Cortex of kidney (tissue), 1 donor: ENCODE results near the gene DHX35.
"Not testable (repeated sequence)": the region's sequence is repeated elsewhere in the genome, so short reads cannot be mapped to it uniquely, and the experiment has no call there.

Experiments
- DNase-seq: peaks from one replicate; lab custom pipeline; 2025; lab: John Stamatoyannopoulos, UW

DHX35 gene

GRCh38 chr20:38940644-38941043 is 21.5 kb upstream of the DHX35 start:
- no peak for DNase-seq

- no peak for DNase-seq
Observed at GRCh38 chr20:38941726-38942389, 20.3 kb upstream of the DHX35 start.

GRCh38 chr20:38945012-38945411 is 17.1 kb upstream of the DHX35 start:
- DNase-seq, result no peak

DNA sequence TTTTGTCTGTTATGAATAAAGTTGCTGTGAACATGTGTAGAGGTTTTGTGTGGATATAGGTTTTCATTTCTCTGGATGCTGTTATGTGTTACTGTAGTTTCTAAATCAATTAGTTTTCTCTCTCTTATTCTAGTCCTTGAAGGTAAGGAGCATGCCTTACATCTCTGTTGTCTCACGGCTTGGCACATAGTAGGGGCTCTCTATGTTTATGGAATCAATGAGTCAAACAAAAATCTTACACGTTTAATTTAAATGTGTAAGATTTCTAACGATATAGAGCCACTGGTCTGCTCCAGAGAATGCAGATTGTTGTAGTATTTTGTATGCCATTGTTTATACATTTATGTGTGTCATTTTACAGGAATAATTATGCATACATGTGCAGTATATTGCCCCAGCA is 15.3 kb upstream of the DHX35 start:
- DNase-seq, result no peak

DNA sequence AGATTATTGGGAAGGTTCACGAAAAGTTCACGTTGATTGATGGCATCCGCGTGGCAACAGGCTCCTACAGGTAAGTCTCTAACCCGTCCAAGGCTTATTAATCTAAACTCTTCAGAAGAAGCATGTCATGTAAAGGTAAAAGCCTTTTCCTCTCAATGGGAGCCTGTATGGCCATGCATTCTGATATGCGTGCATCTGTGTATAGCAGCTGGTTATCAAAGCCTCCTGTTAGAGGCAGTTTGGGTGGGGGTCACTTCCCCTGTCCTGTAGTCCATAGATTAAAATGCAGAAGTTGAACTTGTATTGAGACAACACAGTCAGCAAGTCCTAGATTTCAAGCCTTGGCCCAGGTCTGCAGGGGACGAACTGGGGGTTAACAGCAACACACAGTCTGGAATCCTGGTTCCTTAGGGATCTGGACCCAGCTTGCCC is 14.2 kb upstream of the DHX35 start:
- no peak for DNase-seq

GRCh38 chr20:38950254-38950653 is 11.9 kb upstream of the DHX35 start:
- no peak for DNase-seq

- DNase-seq, result no peak
Observed at GRCh38 chr20:38951611-38952010, 10.5 kb upstream of the DHX35 start.

DNA sequence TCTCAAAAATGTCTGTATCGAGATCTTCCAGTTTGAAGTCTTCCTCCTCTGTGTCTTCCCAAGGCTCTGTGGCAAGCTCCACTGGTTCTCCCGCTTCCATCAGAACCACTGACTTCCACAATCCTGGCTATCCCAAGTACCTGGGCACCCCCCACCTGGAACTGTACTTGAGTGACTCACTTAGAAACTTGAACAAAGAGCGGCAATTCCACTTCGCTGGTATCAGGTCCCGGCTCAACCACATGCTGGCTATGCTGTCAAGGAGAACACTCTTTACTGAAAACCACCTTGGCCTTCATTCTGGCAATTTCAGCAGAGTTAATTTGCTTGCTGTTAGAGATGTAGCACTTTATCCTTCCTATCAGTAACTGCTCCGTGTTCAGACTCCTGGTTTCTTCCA is 10.0 kb upstream of the DHX35 start:
- no peak for DNase-seq

GRCh38 chr20:38953630-38954340 is 8.4 kb upstream of the DHX35 start:
- DNase-seq, result no peak

DNA sequence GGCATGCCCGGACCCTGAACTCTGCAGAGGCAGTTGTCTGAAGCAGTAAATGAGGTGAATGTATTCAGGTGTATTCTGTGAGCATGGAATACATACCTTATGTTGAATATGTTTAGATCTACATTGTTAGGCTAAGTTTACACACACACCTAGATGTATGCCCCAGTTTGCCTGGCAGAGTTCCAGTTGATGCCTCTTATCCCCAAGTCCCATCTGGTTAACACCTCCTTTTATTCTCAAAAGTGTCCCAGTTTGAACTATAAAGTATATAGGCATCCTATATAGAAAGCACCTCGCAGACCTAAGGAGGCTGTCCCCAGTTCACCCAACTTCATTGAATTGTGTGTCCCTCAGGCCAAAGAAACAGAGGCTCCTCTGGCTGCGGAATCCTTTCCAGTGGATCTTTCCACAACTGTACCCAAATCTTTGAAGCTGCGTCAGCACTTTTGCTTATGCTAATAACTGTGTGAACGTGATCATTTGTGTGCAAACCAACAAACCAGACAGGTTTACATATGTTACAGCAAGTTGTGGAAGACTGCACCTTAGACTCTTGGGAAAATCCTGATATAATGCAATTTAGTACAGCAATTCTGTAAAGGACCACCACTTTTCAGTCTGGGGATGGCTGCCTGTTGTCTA is 4.8 kb upstream of the DHX35 start:
- no peak for DNase-seq

- no peak for DNase-seq
Observed at GRCh38 chr20:38957915-38958485, 4.1 kb upstream of the DHX35 start.

- not testable (repeated sequence) for DNase-seq
Observed at GRCh38 chr20:38960187-38960687, 1.9 kb upstream of the DHX35 start.

DNA sequence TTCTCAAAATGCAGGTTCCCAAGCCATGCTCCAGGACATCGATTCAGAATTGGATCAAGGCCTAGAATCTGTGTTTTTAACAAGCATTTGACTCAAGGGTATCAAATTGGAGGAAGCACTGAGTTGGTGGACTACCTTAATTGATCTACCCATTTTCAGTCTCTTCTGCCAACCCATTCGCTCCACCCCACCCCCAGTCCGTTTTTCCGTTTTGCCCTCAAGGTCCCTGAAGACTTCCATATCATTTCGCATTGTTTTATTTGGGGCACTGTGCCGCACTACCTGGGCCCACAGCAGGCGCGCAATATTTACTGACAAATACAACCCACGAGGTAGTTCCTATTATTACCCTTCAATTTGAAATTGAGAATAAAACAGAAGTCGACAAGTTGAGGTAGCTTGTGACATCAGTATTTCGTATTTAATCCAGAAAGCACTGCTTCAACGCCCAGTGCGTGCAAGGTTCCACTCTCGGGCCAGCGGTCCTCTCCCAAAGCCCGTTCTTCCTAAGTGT is 557 bp upstream of the DHX35 start:
- no peak for DNase-seq

- DNase-seq, result no peak
Observed at GRCh38 chr20:38962928-38963401, 821 bp downstream of the DHX35 start.

DNA sequence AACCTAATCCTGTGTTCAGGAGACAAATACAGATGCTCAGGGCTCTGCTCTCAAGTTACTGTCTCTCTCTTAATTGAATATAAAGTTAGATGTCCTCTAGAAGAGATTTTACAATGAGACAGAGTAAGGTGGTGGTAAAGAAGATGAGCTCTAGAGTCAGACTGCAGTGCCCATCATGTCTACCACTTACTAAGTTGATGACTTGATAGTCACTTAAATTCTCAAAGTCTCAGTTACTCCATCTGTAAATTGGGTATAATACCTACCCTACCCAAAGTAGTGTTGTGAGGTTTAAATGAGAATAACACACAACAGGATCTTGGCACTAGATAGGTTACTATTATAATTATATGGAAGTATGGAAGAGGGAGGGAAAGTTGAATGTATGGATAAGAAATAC is 1.6 kb downstream of the DHX35 start:
- no peak for DNase-seq

DNA sequence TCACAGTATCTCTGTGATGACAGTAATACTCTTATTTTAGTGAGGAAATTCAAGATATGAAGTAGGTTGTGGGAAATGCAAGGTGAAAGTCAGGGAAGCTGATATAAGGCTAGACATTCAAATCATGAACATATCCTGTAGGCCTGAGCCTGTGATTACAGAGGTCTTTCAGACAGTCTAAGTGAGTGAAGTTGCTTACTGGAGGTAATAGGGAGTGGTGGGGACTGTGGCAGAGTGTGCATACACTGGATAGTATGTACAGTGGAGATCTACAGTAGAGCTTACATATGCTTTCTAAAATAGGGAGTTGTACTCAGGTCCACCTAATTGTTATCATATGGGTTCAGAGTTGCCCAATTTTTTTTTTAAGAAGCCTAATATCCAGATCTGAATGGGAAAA is 3.1 kb downstream of the DHX35 start:
- DNase-seq, result no peak

DNA sequence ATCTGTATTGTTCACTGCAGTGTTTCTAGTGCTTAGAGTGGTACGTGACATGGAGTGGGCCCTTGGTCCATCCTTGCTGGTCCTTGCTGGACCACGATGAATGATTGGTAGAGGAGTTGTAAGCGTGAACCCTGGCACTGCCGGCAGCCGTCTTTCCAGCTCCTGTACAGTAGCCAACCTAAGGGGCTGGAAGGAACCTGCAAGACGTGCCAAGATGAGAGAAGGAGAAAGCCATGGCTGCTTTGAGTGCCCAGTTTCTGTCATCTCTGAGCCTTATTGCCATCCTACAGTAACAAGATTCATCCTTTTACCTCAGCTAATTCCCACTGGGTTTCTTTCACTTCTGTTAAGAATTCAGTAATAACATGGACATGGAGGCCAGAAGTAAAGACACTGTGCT is 5.9 kb downstream of the DHX35 start:
- no peak for DNase-seq

- no peak for DNase-seq
Observed at GRCh38 chr20:38969708-38970107, 7.6 kb downstream of the DHX35 start.

DNA sequence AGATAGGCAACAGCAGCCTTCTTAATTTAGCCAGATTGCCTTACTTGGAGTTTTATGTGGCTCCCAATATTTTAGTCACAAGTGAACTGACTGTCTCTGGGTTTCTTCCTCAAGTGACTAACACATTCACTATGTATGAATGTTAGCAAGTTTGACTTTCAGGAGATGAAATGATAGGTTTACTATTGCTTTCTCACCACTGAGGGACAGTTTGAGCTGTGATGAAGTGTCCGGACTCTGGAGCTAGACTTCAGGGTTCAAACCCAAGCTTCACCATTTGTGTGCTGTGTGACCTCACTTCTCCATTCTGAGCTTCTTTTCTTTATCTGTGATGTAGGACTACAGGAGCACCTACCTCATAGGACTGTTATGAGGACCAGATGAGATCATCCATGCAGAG is 8.2 kb downstream of the DHX35 start:
- no peak for DNase-seq

DNA sequence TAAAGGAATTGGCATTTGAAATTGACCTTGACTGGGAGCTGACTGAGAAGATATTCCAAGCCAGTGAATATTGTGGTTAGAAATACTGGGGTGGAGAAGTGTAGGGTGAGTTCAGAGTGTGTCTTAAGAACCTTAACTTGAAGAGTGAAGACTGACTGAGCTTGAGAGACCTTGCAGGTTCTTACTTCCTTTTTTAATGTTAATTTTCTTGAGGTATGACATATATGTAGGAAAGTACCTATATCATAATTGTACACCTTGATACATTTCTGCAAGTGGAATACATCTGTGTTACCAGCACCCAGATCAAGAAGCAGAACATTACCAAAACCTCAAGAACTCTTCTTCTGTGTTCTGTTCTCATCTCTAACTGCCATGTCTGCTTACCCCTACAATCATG is 11.0 kb downstream of the DHX35 start:
- DNase-seq, result no peak

DNA sequence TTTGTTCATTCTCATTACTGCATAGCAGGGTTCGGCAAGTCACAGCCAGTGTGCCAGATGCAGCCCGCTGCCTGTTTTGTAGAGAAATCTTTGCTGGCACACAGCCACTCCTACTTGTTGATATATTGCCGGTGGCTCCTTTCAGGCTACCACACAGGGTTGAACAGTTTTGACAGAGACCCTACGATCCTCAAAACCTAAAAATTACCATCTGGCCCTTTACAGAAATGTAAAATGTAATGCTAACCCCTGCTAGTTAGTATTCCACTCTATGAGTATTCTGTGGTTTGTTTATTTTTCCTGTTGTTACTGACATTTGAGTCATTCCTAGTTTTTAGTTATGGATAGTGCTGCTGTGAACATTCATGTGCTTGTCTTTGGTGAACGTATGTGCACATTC is 11.5 kb downstream of the DHX35 start:
- no peak for DNase-seq

- DNase-seq, result no peak
Observed at GRCh38 chr20:38975539-38976120, 13.5 kb downstream of the DHX35 start.
